Regular cardiac myocyte (primary cell): Measurements from ENCODE around the gene BDH1. TPM values are rescaled to one million over a fixed set of nuclear protein-coding genes. Genes with fewer than 3 reads are reported as not detected.

Experiments
- total RNA-seq: library from RNA; depleted of rRNA; stranded (reverse); fragments of >200 nt; gene quantifications from 2 replicates; pipeline ENCODE4 v1.2.3, GENCODE V29; 2014

BDH1 gene
- total RNA-seq = 1.4 and 1.5 TPM in 2 replicates

GRCh38 chr3:197555281-197556261 is at the start of gene BDH1:
Gene BDH1 (minus strand): TSS chr3:197555968. CDS start chr3:197546443, 9,525 bp downstream.

Other genes starting within 250 kb of the BDH1 start
- 9.0 and 13.8 TPM in 2 replicates for gene RUBCN, start 180.9 kb upstream of the BDH1 start, total RNA-seq
- 47.7 and 60.9 TPM in 2 replicates for gene FYTTD1, start 193.9 kb upstream of the BDH1 start, total RNA-seq
- gene LRCH3, start 235.3 kb upstream of the BDH1 start, total RNA-seq = 31.6 and 32.4 TPM in 2 replicates